Measurements from ENCODE around the gene EPHB1.

The EPHB1 gene

GRCh38 chr3:134854254-134854653 is 59.2 kb downstream of the EPHB1 start:
- in situ Hi-C loops (cut with MboI; ENCODE audit: low sequenced_read_pairs, unreplicated experiment): no loop called here
- DNase-seq (ENCODE audit: low spot score): no peak
- TF ChIP-seq, protein P1, sequence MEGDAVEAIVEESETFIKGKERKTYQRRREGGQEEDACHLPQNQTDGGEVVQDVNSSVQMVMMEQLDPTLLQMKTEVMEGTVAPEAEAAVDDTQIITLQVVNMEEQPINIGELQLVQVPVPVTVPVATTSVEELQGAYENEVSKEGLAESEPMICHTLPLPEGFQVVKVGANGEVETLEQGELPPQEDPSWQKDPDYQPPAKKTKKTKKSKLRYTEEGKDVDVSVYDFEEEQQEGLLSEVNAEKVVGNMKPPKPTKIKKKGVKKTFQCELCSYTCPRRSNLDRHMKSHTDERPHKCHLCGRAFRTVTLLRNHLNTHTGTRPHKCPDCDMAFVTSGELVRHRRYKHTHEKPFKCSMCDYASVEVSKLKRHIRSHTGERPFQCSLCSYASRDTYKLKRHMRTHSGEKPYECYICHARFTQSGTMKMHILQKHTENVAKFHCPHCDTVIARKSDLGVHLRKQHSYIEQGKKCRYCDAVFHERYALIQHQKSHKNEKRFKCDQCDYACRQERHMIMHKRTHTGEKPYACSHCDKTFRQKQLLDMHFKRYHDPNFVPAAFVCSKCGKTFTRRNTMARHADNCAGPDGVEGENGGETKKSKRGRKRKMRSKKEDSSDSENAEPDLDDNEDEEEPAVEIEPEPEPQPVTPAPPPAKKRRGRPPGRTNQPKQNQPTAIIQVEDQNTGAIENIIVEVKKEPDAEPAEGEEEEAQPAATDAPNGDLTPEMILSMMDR (IDR thresholded peaks at IDR 0.05; ENCODE audit: borderline replicate concordance, control extremely low read depth, extremely low read depth, insufficient read depth, missing control alignments): no peak

GRCh38 chr3:134857356-134857755 is 62.3 kb downstream of the EPHB1 start:
- in situ Hi-C loops (cut with MboI; ENCODE audit: low sequenced_read_pairs, unreplicated experiment): no loop called here
- DNase-seq (ENCODE audit: low spot score): no peak
- TF ChIP-seq, protein P1 (IDR thresholded peaks at IDR 0.05; ENCODE audit: borderline replicate concordance, control extremely low read depth, extremely low read depth, insufficient read depth, missing control alignments): no peak

DNA sequence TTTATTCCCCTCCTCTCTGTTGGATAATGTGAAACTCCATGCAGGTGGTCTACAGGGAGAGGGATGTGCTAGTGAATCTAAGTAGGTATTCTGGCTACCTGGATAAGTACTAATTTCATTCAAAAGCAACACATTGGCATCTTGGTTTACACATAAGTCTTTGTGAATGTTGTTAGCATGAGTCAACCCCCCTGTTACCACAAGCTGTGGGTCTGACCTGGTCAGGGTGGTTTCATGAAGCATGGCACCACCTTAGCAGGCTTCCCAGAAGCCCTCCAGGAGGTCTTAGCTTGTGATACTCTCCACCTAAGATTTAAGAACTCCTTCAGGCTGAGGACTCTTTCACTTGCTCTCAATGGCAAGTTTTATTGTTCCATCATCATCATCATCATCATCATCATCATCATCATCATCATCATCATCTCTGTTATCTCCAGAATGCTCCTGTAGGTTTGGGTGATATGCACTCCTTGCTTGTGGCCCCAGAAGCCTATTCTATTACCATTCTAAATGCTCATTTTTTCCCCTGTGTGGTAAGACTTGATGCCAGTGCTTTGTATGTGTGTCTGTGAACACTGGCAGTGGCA is 62.8 kb downstream of the EPHB1 start:
- TF ChIP-seq, protein P1 (IDR thresholded peaks at IDR 0.05; ENCODE audit: borderline replicate concordance, control extremely low read depth, extremely low read depth, insufficient read depth, missing control alignments): no peak
- in situ Hi-C loops (cut with MboI; ENCODE audit: low sequenced_read_pairs, unreplicated experiment): no loop called here
- DNase-seq (ENCODE audit: low spot score): no peak

DNA sequence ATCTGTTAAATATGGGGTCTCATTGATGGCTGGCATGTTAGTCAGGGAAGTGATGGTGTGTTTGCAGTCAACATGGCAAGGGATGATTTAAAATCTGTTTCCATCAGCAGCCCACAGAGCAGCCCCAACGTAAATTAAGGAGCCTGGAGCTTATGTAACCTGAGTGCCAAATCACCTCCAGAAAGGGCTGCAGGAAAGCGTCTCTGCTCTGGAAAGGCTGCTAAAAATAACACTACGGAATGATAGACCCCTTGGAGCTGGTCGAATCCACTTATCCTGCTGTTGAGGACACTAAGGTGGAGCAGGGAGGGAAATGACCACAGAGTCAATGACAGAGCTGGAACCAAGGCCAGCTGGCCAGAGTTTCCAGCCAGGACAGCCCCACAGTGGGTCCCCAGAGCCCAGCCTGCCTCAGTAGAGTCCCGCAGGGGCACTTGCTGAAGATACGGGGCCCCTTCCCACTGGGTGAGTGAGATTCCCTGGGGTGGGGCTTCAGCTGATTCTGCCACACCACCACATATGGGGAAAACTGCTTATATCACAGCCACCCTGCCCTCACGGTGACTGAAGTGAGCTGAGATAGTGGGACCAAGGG is 63.5 kb downstream of the EPHB1 start:
- no peak for DNase-seq (ENCODE audit: low spot score)
- in situ Hi-C loops (cut with MboI; ENCODE audit: low sequenced_read_pairs, unreplicated experiment): no loop called here
- TF ChIP-seq, protein P1 (IDR thresholded peaks at IDR 0.05; ENCODE audit: borderline replicate concordance, control extremely low read depth, extremely low read depth, insufficient read depth, missing control alignments): no peak

GRCh38 chr3:134859341-134859740 is 64.3 kb downstream of the EPHB1 start:
- in situ Hi-C loops (cut with MboI; ENCODE audit: low sequenced_read_pairs, unreplicated experiment): no loop called here
- no peak for DNase-seq (ENCODE audit: low spot score)
- TF ChIP-seq, protein P1 (IDR thresholded peaks at IDR 0.05; ENCODE audit: borderline replicate concordance, control extremely low read depth, extremely low read depth, insufficient read depth, missing control alignments): no peak

DNA sequence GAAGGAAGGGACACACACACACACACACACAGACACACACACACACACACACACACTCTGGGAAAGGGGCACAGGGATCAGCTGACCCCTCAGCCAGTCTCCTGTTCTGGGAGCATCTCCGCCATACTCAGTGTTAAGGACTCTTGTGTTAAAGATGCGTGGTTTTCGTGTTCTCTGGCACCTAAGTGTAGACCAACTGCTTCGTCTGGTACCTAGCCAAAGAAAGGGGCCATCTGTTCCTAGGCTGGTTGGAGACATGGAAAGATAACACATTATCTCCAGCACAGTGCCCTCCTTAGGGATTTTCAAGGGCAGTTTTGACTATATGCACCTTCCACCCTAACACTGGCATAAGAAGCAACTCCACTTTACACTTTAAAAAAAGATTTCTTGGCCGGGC is 65.1 kb downstream of the EPHB1 start:
- in situ Hi-C loops (cut with MboI; ENCODE audit: low sequenced_read_pairs, unreplicated experiment): no loop called here
- no peak for DNase-seq (ENCODE audit: low spot score)
- TF ChIP-seq, protein P1 (IDR thresholded peaks at IDR 0.05; ENCODE audit: borderline replicate concordance, control extremely low read depth, extremely low read depth, insufficient read depth, missing control alignments): no peak

Measured in GM13976 (cell line).